NCI-H748 (cell line): ENCODE results near the gene TMEM270.
"Not testable (repeated sequence)": the region's sequence is repeated elsewhere in the genome, so short reads cannot be mapped to it uniquely, and the experiment has no call there.

ENCODE experiments used
- DNase-seq: peaks from one replicate; lab custom pipeline; 2025; ENCODE audit not compliant: unreplicated experiment; lab: John Stamatoyannopoulos, UW

TMEM270 gene

DNA sequence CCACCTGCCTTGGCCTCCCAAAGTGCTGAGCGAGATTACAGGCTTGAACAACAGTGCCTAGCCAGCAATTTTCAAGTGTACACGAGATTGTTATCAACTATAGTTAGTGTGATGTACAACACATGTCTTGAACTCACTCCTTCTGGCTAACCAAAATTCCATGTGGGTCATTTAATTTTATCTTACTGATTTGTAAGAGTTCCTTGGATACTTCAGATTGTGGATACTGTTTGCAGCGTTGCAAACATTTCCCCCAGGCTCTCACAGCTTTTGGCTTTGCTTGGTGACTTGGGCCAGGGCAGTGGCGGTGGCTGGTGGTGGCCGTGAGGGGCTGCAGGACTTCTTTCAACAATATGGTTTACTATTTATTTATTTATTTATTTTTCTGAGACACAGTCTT lies 8.5 kb upstream of the TMEM270 start:
- DNase-seq, result no peak

DNA sequence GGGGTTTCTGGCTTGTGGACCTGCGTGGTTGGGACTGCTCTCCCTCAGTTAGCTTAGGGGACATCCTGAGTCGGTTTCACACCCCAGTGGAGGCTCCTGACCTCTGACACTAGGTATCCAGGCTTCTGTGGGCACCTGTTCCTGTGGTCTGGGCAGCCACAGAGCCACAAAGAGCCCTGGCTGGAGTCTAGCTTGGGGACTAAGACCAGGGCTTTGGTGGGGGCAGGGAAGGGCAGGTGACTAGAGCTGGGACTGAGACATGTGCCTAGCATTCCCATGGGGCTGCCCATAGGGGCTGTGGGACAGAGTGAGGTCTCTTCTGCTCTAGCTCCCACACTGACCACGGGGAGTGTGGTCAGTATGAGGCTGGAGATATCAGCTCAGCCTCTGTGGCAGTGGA lies 4.0 kb upstream of the TMEM270 start:
- DNase-seq, result no peak

DNA sequence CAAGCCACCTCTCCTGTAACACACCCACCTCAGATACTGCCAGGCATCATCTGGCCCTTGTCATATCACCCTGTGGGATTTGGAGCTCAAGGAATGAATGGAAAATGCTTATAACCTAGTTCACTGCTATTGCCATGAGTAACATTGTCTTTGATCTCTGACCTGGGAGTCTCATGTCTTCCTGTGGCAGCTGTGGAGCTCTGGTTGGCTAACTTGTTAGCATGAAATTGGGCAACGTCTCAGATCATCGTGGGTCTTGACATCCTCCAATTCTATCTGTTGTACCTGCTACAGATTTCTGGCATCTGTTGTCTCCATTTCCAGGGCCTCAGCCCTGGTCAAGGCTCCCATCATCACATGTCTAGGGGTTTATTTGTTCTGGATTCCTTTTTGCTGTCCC lies 2.2 kb upstream of the TMEM270 start:
- no peak for DNase-seq

DNA sequence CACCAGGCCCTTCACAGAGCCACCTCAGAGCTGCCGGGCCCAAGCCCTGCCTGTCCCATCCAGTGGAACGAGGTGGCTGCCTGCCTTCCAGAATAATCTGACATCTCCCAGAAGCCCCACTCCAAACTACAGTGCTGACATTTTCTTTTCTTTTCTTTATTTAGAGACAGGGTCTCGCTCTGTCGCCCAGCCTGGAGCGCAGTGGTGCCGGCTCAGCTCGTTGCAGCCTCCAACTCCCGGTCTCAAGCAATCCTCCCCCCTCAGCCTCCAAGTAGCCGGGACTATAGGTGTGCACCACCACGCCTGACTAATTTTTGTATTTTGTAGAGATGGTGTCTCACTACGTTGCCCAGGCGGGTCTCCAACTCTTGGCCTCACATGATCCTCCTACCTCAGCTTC lies 346 bp downstream of the TMEM270 start:
- no peak for DNase-seq

DNA sequence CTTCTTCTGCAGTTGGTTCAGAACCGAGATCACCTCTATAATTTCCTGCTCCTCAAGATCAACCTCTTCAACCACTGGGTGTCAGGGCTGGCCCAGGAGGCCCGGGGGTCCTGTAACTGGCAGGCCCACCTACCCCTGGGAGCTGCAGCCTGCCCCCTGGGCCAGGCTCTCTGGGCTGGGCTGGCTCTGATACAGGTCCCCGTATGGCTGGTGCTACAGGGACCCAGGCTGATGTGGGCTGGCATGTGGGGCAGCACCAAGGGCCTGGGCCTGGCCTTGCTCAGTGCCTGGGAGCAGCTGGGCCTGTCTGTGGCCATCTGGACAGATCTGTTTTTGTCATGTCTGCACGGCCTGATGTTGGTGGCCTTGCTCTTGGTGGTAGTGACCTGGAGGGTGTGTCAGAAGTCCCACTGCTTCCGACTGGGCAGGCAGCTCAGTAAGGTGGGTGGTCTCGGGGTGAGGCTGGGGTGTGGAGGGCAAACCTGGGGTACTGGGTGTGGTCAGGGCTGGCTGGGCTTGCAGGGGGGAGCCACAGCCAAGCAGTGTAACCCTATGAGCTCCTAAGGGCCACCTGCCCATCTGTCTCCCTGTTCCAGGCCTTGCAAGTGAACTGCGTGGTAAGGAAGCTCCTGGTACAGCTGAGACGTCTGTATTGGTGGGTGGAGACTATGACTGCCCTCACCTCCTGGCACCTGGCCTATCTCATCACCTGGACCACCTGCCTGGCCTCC lies 4.2 kb downstream of the TMEM270 start:
- DNase-seq, result no peak

DNA sequence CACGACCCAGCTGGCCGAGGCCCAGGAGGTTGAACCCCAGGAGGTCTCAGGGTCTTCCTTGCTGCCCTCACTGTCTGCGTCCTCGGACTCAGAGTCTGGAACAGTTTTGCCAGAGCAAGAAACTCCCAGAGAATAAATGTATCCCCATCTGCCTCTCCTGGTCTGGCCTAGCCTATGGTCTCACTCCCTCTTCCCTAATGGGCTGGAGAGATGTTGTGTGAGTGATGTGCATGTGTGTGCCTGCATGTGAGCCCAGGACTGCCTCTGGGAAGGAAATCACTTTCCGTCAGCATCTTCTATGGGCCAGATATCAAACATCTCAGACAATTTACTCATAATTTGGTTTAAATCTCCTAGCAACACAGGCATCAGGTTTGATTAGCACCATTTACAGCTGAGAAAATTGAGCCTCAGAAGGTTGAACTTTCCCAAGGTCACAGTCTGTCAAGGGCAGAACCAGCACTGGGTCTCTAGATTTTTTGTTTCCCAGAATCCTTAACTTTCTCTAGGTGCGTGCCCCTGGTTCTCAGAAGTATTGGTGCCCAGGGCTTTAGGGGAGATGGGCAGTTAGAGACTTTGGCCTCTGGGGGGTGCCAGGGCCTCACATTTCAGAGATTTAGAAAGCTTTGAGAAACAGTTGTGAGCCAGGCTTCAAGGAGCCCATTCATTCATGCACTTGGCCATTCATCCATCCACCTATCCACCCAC lies 4.9 kb downstream of the TMEM270 start:
- peak; percentile 35 for DNase-seq

DNA sequence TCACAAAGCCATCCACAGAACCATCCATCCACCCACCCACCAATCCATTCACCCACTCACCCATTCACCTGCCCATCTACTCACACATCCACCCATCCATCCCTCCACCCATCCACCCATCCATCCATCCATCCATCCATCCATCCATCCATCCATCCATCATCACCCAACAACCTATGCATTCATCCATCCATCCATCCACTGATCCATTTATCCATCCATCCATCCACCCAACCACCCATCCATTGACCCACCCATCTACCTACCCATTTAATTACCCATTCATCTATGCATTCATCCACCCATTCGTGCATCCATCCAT lies 5.4 kb downstream of the TMEM270 start:
- DNase-seq, result no peak

DNA sequence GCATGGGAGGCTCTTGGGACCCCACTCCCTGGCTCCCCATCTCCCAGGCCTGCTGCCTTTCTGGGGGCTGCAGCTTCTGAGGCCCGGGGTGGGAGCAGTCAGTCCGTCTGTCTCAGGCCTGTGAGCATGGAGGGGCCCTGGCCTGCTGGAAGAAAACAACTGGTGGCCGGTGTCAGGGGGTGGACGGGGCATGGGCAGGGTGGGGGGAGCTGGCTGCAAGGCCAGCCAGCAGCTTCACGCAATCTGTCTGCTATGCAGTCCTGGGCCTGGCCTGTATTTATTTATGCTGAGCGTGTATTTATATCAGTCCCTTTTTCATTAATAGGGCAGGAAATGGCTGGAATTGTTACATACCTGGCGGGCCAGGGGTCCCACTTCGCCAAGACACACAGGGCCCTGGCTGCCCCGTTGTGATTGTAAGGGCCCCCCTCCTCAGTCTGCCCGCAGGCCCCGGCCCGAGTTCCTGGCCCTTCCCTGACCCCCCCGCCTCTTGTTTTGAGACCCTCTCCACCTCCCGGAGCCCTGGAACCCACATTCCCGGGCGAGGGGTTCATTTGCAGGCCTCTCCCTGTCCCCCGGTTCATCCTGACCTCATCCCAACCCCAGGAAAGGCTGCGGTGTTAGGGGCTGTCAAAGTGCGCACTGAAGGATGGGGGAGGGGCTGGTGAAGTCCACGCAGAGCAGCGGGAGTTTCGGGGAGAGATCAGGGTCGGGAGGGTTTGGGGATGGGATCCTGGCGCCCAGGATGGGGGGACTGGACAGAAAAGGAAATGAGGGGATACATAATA lies 8.2 kb downstream of the TMEM270 start:
- no peak for DNase-seq

DNA sequence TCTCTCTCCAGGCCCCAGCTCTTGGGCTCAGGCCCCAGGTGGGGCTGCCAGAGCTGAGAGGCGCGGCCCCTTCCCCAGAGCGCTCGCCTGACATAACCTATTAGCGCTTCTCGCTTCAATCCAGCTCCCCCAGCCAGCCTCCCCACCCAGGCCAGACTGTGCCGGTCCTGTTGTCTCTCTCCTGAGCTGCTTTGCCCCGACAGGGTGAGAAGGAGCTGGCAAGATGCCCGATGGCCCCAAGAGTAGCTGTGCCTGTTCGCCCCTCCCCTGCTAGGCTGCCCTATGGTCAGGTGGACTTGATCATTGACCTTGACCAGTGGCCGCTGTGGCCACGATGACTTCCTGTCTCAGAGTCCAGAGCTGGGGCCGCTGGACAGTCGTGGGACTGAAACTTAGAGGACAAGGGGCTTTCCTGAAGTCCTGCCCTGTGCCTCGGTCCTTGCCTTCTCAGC lies 9.1 kb downstream of the TMEM270 start:
- no peak for DNase-seq

DNA sequence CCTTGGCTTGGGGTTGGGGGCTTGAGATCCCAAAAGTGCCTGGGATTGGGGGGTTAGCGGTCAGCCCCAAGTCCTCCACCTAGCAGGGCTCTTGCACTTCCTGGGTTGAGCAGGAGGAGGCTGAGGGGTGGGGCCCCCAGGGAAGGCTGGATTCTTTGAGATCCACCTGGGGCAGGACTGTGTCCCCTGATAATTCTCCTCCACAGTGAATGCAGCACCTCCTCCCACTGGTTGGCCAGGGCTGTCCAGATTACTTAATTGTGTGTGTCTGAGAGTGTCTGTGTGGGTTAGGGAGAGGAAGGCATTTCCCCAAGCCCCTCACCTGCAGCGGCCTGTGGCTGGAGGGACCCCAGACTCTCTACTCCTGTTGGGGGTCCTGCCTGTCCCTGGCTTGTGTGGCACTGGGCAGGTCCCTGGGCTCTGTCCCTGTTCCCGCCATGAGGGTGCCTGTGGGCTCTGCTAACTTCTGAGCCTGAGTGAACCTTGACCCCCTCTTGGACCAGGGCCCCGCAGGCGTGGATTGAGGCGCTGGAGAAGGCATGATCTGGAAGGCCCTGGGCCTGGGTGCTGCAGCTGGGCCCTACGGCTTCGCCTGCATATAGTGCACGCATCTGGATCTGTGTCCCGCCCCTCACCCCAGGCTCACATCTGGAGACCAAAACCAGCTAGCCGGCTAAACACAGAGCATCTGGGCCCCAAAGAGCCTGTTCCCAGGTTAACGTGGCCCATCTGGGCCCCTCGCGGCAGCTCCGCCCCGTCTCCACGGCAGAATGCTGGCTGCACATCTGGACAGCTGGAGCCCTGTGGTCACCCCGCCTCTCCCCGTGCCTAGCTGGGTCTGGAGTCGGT lies 10.4 kb downstream of the TMEM270 start:
- no peak for DNase-seq

DNA sequence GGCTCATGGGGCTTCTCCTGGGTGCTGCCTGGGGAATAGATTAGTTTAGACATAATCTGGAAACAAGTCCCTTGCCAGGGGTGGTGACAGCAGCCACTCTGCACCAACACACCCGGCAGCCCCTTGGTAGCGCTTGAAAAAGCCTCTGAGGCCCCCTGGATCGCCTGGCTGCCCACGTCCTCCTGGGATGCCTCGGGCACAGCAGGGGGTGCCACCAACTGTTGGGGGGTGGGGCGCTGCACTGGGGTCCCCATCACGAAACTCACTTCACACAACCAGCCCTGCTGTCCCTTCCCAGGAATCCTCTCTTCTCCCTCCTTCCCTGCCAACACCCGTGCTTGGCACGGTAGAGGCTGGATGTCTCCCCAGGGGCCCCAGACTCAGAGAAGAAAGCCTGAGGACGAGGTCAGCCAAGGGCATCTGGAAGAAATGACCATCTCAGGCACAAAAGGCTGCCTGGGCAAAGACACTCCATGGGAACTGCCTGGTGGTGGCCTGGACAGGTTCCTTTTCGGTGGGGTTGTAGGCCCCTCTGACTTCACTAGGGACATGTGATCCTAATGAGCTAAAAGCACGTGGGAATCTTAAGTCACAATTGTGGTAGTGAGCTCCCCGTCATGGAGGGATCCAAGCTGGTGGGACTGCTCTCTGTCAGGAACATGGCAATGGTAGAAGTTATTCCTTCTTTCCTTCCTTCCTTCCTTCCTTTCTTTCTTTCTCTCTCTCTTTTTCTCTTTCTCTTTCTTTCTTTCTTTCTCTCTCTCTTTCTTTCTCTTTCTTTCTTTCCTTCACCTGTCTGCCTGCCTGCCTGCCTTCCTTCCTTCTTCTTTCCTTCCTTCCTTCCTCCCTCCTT lies 11.3 kb downstream of the TMEM270 start:
- no peak for DNase-seq

DNA sequence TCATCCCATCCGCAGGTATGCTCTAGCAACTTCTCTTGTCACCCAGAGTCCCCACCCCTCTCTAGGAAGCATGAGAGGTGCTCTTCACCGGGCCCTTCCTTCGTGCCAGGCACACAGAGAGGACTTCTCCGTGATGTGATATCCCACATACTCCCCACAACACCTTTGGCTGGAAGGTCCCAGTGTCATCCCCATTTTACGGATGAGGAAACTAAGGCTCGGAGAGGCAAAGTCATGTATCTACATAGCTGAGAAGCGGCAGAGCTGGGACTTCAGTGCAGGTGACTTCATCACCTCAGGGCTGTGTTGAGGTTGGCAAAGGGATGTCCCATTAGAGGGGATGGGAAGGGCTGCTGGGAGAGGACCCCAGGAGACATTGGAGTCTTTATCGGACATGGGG lies 15.4 kb downstream of the TMEM270 start:
- no peak for DNase-seq

DNA sequence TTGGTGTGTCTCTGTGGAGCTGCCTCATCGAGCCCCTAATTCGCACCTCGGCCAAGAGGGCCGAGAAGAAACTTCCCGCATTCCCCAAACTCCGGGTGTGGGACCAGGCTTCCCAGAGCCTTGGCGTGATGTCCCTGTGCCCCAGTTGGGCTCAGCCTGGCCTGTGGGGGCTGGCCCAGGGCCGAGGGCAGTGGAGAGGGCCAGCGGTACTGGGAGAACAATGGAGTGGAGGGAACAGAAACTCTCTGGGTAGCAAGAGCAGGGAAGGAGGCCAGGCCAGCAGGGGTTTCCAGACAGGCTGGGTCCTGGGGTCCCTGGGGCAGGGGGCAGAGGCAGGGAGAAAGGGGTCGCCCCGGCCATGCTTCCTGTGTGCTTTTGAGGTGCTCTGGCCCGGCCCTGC lies 16.0 kb downstream of the TMEM270 start:
- DNase-seq, result no peak

DNA sequence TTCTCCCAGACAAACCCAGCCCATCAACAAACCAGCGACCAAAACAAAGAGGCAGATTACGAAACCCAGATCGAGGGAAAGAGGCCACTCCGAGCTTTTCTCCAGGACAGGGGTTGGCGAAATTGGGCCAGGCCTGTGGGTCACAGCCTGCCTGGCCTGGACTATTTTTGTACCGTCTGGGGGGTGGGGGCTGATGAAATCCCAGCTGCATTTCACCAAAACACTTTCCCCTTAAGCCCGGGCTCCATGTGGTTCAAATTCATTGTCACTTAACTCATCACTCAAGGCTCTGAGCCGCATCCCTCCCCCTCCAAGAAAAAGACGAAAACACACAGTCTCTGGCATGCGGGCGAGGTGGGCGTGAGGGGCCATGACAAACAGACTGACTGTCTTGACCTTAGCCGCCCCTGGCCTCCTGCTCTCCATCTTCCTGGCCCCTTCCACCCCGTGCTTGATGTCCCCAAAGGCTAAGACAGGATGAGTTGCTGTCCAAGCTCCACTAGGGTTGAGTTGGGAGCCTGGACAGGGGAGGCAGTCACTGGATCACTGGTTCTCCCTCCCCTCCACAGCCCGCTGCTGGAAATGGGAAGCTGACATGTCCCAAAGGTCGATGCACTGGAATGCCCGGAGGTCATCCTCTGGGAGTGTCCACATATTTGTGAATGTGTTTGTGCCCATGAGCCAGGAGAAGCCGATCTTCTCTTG lies 19.2 kb downstream of the TMEM270 start:
- no peak for DNase-seq

DNA sequence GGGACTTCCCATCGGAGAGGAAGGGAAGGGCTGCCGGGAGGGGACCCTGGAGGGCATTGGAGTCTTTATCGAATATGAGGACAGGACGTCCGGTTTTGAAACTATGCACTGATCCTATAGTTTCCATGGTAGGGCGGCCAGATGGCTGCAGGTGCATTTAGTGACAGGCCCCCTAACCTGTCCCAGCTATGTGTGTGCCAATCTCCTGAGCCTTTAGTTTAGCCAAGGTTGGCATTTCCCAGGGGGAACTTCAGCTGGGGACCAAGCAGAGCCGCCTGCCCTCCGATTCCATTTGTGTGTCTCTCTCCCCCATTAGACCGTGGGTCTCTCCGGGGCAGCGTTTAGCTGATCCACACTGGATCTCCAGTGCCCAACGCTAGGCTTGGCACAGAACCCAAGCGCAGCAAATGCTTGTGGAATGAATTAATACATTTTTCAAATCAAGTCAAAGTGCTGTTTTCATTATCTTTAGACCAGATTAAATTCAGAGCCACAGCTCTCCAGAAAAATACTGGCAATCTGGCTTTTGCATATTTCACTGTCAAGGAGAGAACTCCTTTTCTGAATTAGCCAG lies 19.9 kb downstream of the TMEM270 start:
- no peak for DNase-seq

DNA sequence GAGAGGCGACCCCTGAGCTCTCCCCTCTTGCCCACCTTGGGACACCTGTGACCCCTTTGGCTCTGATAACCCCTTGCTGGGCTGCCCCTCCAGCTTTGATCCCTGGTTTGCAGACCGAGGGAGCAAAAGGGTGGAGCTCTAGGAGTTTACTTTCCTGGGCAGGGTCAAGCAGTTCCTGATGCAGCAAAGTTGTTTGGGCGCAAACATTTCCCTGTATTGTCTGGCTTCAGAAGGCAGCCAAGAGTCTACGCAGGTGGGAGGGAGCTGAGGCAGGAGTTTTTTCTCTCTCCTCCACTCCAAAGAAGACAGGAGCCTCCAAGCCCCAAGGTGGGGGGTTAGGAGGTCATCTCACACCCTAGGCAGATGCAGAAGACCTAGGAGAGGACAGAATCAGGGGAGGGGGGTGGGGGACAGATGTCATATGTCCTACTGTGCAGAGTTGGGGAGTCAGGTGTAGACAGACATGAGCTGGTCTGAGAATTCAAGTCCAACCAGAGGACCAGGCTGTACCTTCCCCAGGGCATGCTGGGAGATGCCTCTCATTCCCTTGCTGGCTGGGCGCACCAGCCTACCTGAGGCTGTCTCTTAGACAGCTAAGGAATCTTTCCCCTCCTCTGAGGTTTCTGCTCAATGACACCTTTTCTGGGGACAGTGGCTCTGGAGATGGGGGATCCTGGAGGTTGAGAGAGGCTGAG lies 20.5 kb downstream of the TMEM270 start:
- DNase-seq, result no peak

DNA sequence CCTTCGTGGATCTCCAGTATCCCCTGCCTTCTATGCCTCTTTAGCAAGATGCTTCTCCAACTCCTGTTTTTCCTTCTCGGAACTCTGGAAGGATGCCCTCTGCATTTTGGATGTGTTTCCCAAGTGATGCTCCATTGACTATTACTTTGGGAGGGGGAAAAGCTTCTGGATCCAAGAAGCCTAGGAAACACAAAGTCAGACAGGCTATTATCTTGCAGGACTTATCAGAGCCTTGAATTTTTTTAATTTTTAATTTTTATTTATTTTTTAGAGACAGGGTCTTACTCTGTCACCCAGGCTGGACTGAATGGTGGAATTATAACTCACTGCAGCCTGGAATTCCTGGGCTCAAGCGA lies 21.1 kb downstream of the TMEM270 start:
- DNase-seq, result no peak

DNA sequence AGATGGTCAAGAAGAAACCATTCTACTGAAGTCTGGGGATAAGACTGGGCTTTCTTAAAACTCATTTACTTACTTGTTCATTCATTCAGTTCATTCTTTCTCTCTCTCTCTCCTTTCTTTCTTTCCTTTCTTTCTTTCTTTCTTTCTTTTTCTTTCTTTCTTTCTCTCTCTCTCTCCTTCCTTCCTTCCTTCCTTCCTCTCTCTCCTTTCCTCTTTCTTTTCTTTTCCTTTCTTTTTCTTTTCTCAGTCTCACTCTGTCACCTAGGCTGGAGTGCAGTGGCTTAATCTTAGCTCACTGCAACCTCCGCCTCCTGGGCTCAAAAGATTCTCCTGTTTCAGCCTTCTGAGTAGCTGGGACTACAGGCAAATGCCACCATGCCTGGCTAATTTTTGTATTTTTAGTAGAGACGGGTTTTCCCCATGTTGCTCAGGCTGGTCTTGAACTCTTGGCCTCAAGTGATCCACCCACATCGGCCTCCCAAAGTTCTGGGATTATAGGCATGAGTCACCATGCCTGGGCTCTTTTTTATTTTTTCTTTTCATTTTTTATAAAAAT lies 24.0 kb downstream of the TMEM270 start:
- DNase-seq, result not testable (repeated sequence)
